NCI-H524 (cell line): ENCODE results near the gene PTPN4.

Source experiments
- DNase-seq, 2 experiments: peaks; one replicate each; lab custom pipeline; 2025; lab: John Stamatoyannopoulos, UW

PTPN4 gene

DNA sequence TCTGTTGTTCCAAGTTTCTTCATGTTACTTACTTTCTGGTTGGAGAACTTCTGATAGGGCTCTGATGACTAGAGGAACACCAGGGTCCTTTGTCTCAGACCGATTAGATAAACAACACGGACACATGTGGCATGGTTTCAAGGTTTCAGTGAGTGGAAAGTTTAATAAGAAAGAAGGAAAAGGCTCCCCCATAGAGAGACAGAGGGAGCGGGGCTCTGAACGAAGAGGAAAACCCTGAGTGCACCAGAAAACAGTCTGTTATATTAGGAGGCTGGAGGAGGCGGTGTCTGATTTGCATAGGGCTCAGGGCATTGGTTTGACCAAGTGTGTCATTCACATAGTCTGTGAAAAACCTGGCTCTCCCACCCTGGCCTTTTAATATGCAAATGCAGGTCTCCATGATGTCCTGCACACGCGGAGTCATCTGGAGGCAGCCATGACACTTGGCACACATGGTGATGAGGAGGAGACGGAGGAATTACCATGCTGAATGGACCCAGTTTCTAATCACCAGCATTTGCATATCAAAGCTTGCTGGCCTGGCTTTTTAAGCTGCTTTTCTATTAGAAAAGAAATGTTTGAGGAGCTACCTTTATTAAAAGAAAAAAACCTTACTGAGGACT lies 94.2 kb downstream of the PTPN4 start:
- no peak for DNase-seq

DNA sequence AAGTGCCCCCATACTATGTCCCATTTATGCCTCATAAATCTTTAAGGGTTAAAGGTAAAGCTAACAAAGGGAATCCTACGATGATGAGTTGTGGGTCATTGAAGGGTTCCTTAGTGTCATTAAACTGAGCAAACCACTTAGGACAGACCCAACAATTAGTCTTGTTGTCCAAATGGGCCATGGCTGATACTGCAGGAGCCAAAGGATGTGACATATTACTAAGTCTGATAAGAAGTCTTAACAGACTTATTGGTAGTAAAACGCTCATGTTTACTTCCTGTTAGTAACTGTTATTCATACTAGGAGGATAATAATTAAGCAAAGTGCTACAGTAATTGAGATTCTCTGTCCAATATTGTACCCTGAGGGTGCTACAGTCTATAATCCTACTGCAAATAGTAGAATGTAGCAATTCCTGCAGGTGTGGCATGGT lies 96.8 kb downstream of the PTPN4 start:
- no peak for DNase-seq

- no peak for DNase-seq
These were observed 98.0 kb downstream of the PTPN4 start for GRCh38 chr2:119857742-119858141.

- no peak for DNase-seq
These were observed 99.8 kb downstream of the PTPN4 start for GRCh38 chr2:119859528-119859927.

GRCh38 chr2:119860924-119861323 lies 101.2 kb downstream of the PTPN4 start:
- DNase-seq: peak in 1 of 2 experiments; percentile 4

DNA sequence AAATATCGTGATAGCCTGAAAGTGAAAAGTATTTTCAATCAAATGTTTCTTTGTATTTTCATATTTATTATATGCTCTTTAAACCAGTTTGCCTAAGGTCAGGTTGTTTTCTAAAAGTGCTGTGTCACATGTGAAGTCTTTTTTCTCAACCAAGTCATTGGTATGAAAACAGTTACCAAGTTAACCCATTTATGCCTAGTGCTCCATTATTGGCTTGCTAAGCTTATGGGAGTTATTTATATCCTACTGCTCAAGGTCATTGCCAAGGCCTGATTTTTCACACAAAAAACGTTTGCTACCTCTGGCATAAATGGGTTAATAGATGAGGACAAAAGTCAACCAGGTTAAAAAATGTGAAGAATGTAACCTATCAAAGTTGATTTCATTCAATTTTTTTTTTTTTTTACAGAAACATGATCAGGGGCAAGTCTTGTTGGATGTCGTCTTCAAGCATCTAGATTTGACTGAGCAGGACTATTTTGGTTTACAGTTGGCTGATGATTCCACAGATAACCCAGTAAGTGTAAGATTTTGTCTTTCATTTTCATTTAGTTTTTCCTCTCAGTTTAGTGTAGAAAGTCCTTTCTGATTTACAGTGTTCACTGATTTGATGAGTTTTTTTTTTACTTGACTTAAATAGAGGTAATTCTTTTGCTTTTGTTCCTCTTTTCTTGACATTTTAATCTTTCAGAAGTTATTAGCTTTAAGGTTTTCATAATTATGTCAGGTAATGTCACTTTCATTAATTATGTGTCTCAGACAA lies 102.6 kb downstream of the PTPN4 start:
- no peak for DNase-seq

- no peak for DNase-seq
These were observed 104.6 kb downstream of the PTPN4 start for GRCh38 chr2:119864318-119864717.

DNA sequence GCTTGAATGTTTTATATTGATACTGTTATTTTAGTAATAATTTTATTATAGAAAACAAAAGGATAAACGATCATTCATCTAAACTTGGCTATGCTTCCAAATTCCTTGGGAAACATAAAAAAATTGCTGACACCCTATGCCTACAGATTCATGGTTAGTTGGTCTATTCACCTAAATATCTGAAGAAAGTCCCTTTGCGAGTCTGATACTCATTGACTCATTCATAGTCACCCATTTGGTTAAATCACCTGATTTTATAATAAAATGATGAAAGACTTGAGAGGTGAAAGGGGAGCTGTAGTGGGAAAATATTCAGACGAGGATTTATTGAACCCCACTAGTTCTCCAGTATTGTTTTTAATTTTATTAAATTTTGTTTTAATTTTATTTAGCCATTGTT lies 112.0 kb downstream of the PTPN4 start:
- DNase-seq: no peak

GRCh38 chr2:119873350-119874315 lies 113.9 kb downstream of the PTPN4 start:
- DNase-seq: no peak

- no peak for DNase-seq
These were observed 119.8 kb downstream of the PTPN4 start for GRCh38 chr2:119879502-119879901.

- no peak for DNase-seq
These were observed 129.0 kb downstream of the PTPN4 start for GRCh38 chr2:119888680-119889079.

- DNase-seq: no peak
These were observed 138.1 kb downstream of the PTPN4 start for GRCh38 chr2:119897736-119898395.

DNA sequence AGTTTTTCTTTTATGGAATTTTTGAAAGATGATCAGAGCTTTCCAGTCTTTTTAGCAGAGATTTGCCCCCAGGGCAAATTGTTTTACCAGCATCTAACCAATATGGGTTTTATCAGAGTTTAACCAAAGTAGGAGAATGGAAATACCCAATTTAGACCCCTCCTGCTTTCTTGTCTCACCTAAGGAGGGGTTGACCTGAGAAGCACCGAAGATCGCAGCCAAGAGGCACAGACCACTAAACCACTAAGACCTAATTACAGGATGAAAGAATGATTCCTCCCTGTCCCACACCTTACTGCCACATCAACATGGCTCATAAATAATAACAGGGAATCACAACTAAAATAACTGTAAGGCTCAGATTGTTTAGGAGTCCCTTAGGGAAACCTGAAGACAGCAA lies 141.3 kb downstream of the PTPN4 start:
- DNase-seq: no peak

DNA sequence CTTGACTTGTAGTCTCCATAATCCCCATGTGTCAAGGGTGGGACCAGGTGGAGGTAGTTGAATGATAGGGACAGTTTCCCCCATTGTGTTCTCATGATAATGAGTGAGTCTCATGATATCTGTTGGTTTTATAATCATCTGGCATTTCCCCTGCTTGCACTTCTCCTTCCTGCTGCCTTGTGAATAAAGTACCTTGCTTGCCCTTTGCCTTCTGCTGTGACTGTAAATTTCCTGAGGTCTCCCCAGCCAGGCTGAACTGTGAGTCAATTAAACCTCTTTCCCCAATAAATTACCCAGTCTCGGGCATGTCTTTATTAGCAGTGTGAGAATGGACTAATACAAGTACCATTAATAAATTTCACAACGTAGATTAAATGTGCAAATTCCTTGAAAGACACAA lies 150.8 kb downstream of the PTPN4 start:
- no peak for DNase-seq

GRCh38 chr2:119914266-119914665 lies 154.5 kb downstream of the PTPN4 start:
- DNase-seq: no peak

GRCh38 chr2:119921825-119922224 lies 162.1 kb downstream of the PTPN4 start:
- DNase-seq: no peak

DNA sequence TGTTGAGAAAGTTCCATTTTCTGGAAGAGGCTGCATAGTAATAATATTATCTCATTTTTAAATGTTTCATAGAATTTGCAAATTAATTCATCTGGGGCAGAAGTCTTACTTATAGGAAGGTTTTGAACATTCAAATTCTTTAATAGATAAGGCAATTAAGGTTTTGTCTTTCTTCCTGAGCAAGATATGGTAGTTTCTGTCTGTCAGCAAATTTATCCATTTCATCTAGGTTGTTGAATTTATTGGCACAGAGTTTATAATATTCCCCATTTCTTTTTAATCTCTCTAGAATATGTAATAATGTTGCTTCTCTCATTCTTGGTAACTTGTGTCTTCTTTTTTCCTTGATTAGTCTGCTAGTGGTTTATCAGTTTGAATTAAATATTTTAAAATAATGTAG lies 163.0 kb downstream of the PTPN4 start:
- no peak for DNase-seq

DNA sequence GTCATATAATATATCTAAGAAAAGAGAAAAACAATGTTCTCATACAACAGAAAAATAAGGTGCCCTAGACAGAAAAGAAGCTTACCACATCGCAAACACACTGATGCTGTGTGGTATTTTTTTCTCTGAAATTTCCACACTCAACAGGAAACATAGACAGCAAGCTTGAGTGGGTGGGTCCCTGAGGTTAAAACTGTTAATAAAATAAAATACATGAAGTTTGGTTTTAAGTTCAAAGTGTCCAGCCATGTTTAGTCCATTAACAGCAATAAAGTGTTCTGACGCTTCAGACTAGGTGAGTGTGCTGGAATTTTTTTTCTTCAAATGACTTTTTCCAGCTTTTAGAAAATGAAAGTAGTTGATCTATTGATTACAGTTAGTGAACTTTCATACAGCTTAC lies 169.8 kb downstream of the PTPN4 start:
- DNase-seq: no peak

GRCh38 chr2:119932809-119933208 lies 173.1 kb downstream of the PTPN4 start:
- DNase-seq: no peak

GRCh38 chr2:119934319-119934718 lies 174.6 kb downstream of the PTPN4 start:
- DNase-seq: no peak

GRCh38 chr2:119937680-119938079 lies 178.0 kb downstream of the PTPN4 start:
- no peak for DNase-seq

DNA sequence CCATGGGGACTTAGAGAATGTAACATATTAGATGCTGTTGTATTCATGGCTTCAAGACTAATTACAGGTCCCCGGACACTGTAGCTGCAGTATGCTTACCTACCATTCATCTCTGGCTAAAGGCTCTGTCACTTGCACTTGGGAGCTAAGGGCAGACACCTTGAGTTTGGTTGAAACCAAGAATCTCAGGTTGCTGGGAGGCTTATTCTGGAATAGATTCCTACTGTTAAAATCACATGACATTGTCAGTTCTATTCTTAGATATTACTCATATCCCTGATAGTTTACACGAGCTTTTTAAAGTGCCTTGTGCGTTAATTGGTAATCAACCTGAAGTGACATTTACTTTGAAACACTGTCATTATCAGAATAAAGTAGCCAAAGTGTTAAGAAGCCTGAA lies 180.2 kb downstream of the PTPN4 start:
- DNase-seq: no peak
